GM18909 (cell line): ENCODE data around the gene ZNF737.
"Not testable (repeated sequence)": the region's sequence is repeated elsewhere in the genome, so short reads cannot be mapped to it uniquely, and the experiment has no call there.

ENCODE experiments used
- ATAC-seq: cut with Tn5 transposase; IDR thresholded peaks from one replicate; pipeline ENCODE4 v1.9.1; 2021; ENCODE audit warnings: mild to moderate bottlenecking; ENCODE audit not compliant: unreplicated experiment, poor library complexity

ZNF737 gene

GRCh38 chr19:20565321-20566018 is at the start of gene ZNF737:
Gene ZNF737 (minus strand): TSS chr19:20565781. CDS start chr19:20565640, 141 bp downstream.
- ATAC-seq = peak; percentile 97

- not testable (repeated sequence) for ATAC-seq
These were observed 49.4 kb upstream of the ZNF737 start for GRCh38 chr19:20614971-20615370.

GRCh38 chr19:20612711-20613316 is 47.2 kb upstream of the ZNF737 start:
- no peak for ATAC-seq

GRCh38 chr19:20611866-20612265 is 46.3 kb upstream of the ZNF737 start:
- ATAC-seq = no peak

- no peak for ATAC-seq
These were observed 42.4 kb upstream of the ZNF737 start for GRCh38 chr19:20607943-20608342.

- ATAC-seq = no peak
These were observed 7.0 kb downstream of the ZNF737 start for GRCh38 chr19:20558571-20558970.

GRCh38 chr19:20558011-20558410 is 7.6 kb downstream of the ZNF737 start:
- ATAC-seq = no peak

- not testable (repeated sequence) for ATAC-seq
These were observed 20.8 kb downstream of the ZNF737 start for GRCh38 chr19:20544667-20545333.

- ATAC-seq = not testable (repeated sequence)
These were observed 35.3 kb downstream of the ZNF737 start for GRCh38 chr19:20530303-20530702.

- ATAC-seq = no peak
These were observed 52.2 kb downstream of the ZNF737 start for GRCh38 chr19:20513189-20513904.

GRCh38 chr19:20503476-20503875 is 62.1 kb downstream of the ZNF737 start:
- ATAC-seq = no peak
